Fibroblast of skin of left quadriceps (primary cell): Measurements from ENCODE around the gene LPO.

ENCODE experiments used
- DNase-seq, 2 experiments: peaks; one replicate each; pipeline ENCODE4 v3.0.0-alpha.2; 2013; ENCODE audit warnings: low read depth in 2 of 2

Gene LPO

GRCh38 chr17:58317421-58318064, 79.2 kb downstream of the LPO start:
- no peak for DNase-seq

- DNase-seq: no peak
Observed at GRCh38 chr17:58318065-58318481, 79.7 kb downstream of the LPO start.
